ENCODE data around the gene DTL. TPM values are rescaled to one million over a fixed set of nuclear protein-coding genes. Genes with fewer than 3 reads are reported as not detected.

The DTL gene
- total RNA-seq, 1 experiment from 2014 or later, result 73.0 TPM

GRCh38 chr1:212074313-212074712 lies 38.8 kb downstream of the DTL start:
- Histone ChIP-seq H4K91ac (ENCODE audit: insufficient read length, low read depth, low read length) (no peak overlapping the region), H3K4me1 (ENCODE audit: insufficient read depth, low read length) (no peaks in the 10 kb centered on the region), H3K23me2 (ENCODE audit: insufficient read length, low read depth, low read length, poor library complexity, severe bottlenecking) (no peaks in the 10 kb centered on the region), H4K5ac (ENCODE audit: insufficient read length, low read depth, low read length) (no peak overlapping the region), H2BK12ac (ENCODE audit: insufficient read length, low read depth, low read length) (no peak overlapping the region), H3K27ac (ENCODE audit: insufficient read length, low read depth, low read length) (no peak overlapping the region), H3K4me2 (ENCODE audit: insufficient read depth, insufficient read length, low read length) (no peak overlapping the region), H2BK20ac (ENCODE audit: low read depth, low read length, poor library complexity, severe bottlenecking) (no peak overlapping the region), H3K79me1 (ENCODE audit: insufficient read depth, low read depth, low read length, poor library complexity, severe bottlenecking) (no peaks in the 10 kb centered on the region), H2BK5ac (ENCODE audit: insufficient read length, low read length) (no peak overlapping the region), H3T11ph (ENCODE audit: low read length) (no peak overlapping the region), H3K14ac (ENCODE audit: insufficient read depth, low read length) (no peak overlapping the region), H4K20me1 (ENCODE audit: control insufficient read depth, insufficient read depth, insufficient read length) (no peaks in the 10 kb centered on the region), H3K56ac (ENCODE audit: insufficient read length, low read depth, low read length) (no peak overlapping the region), H3K9me3 (ENCODE audit: control insufficient read depth, low read depth, low read length) (no peaks in the 10 kb centered on the region), H2BK120ac (ENCODE audit: low read depth, low read length, poor library complexity, severe bottlenecking) (no peak overlapping the region), H2AFZ (ENCODE audit: low read length) (no peak overlapping the region), H2AK5ac (ENCODE audit: insufficient read length, low read length) (no peak overlapping the region), H3K4ac (ENCODE audit: low read depth, low read length) (no peak overlapping the region), H3K23ac (ENCODE audit: insufficient read length, low read depth, low read length) (no peak overlapping the region), H3K79me2 (ENCODE audit: insufficient read depth, low read length) (no peaks in the 10 kb centered on the region), H3K18ac (ENCODE audit: insufficient read length, low read depth, low read length) (no peak overlapping the region), H2BK15ac (ENCODE audit: low read depth, low read length) (no peak overlapping the region), H3K27me3 (ENCODE audit: insufficient read depth, low read length) (no peaks in the 10 kb centered on the region), H3K9ac (ENCODE audit: extremely low read depth, insufficient read length, low read length) (no peak overlapping the region), H4K8ac (replicated peaks; ENCODE audit: insufficient read length, low read depth, low read length) (no peak overlapping the region)
- TF ChIP-seq, protein P1, sequence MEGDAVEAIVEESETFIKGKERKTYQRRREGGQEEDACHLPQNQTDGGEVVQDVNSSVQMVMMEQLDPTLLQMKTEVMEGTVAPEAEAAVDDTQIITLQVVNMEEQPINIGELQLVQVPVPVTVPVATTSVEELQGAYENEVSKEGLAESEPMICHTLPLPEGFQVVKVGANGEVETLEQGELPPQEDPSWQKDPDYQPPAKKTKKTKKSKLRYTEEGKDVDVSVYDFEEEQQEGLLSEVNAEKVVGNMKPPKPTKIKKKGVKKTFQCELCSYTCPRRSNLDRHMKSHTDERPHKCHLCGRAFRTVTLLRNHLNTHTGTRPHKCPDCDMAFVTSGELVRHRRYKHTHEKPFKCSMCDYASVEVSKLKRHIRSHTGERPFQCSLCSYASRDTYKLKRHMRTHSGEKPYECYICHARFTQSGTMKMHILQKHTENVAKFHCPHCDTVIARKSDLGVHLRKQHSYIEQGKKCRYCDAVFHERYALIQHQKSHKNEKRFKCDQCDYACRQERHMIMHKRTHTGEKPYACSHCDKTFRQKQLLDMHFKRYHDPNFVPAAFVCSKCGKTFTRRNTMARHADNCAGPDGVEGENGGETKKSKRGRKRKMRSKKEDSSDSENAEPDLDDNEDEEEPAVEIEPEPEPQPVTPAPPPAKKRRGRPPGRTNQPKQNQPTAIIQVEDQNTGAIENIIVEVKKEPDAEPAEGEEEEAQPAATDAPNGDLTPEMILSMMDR (conservative IDR thresholded peaks at IDR 0.05), result no peak
- WGBS (ENCODE audit: extremely low coverage, insufficient read length, low lambda C conversion rate), result no CpG with 5 or more reads among the region's 3 CpGs
- no peaks in the 10 kb centered on the region for H3K27me3 Mint-ChIP-seq (ENCODE audit: low read depth)
- peaks cover 31 to 70% (median 59%) of the 10 kb centered on the region in 3 experiments; a peak in 6 of 7 replicates for H3K36me3 Mint-ChIP-seq (ENCODE audit: insufficient read depth in 1 of 3, low read depth in 3 of 3)
- no peaks in the 10 kb centered on the region for H3K9me3 Mint-ChIP-seq
- H3K4me3 Mint-ChIP-seq, result no peak overlapping the region
- H3K4me1 Mint-ChIP-seq, result no peaks in the 10 kb centered on the region
- no peak for DNase-seq
- no peak overlapping the region for H3K27ac Mint-ChIP-seq

All from H9 (cell line).